ENCODE measurements around the gene PSMB7. TPM values are rescaled to one million over a fixed set of nuclear protein-coding genes. Genes with fewer than 3 reads are reported as not detected.

The PSMB7 gene
- total and polyA plus RNA-seq, 5 experiments from 2014 or later: 63.6 to 187 (median 173) TPM

DNA sequence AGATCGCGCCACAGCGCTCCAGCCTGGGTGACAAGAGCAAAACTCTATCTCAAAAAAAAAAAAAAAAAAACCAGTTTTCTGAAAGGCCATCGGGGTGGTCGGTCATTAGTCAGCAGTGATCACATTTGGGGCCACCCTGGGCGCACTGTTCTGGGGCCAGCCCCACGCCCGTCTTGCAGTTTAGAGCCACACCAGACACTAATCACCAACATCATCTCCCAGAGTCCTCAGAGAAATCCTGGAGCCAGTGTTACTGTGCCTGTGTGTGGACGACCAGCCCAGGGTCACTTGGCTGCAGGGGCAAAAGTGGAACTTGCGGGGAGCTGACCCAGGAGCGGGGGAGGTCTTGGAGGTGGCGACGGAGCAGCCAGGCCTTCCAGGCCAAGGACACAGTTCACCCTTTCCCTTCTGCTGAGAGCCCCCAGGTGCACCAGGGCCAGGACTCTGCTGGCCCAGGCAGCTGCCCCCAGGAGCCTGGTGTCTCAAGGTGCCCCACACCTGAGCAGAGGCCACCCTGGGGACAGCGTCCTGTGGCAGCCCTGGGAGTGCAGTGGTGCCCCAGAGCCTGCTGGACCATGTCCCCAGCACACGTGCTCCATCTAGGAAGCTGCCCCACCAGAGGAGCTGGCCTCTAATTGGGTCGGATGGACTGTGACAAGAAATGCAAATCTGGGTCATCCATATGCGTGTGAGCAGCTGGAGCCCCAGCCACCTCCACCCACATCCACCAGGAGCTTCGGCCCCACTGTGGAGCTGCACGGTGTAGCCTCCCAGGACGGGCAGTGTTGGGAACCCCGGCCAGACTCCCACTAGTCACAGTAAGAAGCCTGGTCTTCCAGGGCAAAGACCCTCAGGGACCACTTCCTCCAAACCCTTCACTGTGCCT lies 106.4 kb downstream of the PSMB7 start:
- H3K27me3 Mint-ChIP-seq: no peaks in the 10 kb centered on the region
- ATAC-seq (no peak), DNase-seq (no peak)
- POLR2A ChIA-PET: no interaction called here
- H3K9me3 Mint-ChIP-seq: no peaks in the 10 kb centered on the region
- no peak overlapping the region for H3K4me3 Mint-ChIP-seq
- H3K27ac Mint-ChIP-seq: no peak overlapping the region
- no peaks in the 10 kb centered on the region for H3K36me3 Mint-ChIP-seq
- H3K4me1 Mint-ChIP-seq: no peaks in the 10 kb centered on the region

GRCh38 chr9:124307379-124308030 lies 107.7 kb downstream of the PSMB7 start:
- H3K4me1 Mint-ChIP-seq: peaks cover 0 to 2% (median 0%) of the 10 kb centered on the region in 4 donors
- H3K27me3 Mint-ChIP-seq: peaks cover 0 to 9% (median 0%) of the 10 kb centered on the region in 5 donors
- POLR2A ChIA-PET: no interaction called here
- H3K4me3 Mint-ChIP-seq: no peak overlapping the region
- no peak for ATAC-seq
- H3K36me3 Mint-ChIP-seq: no peaks in the 10 kb centered on the region
- H3K9me3 Mint-ChIP-seq: no peaks in the 10 kb centered on the region
- no peak for DNase-seq
- H3K27ac Mint-ChIP-seq: no peak overlapping the region

DNA sequence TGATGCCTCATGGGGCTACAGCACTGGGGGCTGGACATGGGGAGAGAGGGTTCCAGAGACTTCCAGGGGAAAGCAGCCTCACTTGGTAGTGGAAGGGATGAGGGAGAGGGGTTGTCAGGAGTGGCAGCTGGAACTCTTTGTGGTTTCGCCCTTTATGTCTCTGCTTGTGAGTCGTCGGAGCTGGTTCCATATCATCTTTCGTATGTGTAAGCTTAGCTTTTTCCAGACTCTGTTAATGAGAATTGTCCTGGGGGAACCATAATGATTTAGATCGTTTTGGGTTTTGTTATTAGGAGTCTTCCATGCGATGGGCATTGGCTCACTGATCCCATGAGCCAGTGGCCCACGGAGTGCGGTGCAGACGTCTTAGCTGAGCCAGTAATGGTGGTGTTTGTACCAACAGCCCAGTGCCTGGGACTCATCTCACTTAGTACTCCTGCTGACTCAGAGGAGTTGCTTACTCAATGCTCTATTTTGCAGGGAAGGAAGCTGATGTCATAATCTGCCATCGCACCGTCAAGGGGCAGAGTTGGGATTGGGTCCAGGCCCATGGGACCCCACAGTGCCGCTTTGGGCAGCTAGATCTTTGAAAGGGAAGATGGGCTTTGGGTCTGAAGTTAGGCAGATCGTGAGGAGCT lies 109.0 kb downstream of the PSMB7 start:
- DNase-seq: no peak
- H3K4me1 Mint-ChIP-seq: peaks cover 0 to 2% (median 0%) of the 10 kb centered on the region in 4 donors
- peaks cover 0 to 9% (median 0%) of the 10 kb centered on the region in 5 donors for H3K27me3 Mint-ChIP-seq
- no peak for ATAC-seq
- no peak overlapping the region for H3K4me3 Mint-ChIP-seq
- no peaks in the 10 kb centered on the region for H3K36me3 Mint-ChIP-seq
- H3K27ac Mint-ChIP-seq: no peak overlapping the region
- POLR2A ChIA-PET: no interaction called here
- no peaks in the 10 kb centered on the region for H3K9me3 Mint-ChIP-seq

- POLR2A ChIA-PET: no interaction called here
- DNase-seq (no peak), ATAC-seq (no peak)
- Mint-ChIP-seq H3K36me3 (no peaks in the 10 kb centered on the region), H3K27me3 (peaks cover 0 to 9% (median 0%) of the 10 kb centered on the region in 5 donors), H3K4me1 (peaks cover 0 to 7% (median 0%) of the 10 kb centered on the region in 4 donors), H3K4me3 (no peak overlapping the region), H3K27ac (no peak overlapping the region), H3K9me3 (no peaks in the 10 kb centered on the region)
Observed at GRCh38 chr9:124304285-124304684, 111.0 kb downstream of the PSMB7 start.

DNA sequence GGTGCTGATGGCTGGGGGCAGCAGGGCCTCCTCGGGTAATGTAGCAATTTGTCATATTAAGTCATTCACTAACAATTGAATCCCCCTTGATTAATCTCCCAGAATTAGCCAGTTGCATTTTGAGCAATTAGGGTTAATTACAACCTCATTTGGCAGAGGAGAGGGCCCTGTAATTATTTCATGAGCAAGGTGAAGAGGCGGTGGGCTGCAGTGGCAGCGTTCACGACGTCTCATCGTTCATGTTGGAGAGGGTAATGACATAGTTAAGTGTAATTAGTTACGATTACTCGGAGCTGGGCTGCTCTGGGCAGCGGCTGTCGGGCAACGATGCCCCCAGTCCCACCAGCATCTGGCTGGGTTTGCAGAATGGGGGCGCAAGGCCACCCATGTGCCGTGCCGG lies 111.5 kb downstream of the PSMB7 start:
- Mint-ChIP-seq H3K27me3 (peaks cover 0 to 9% (median 0%) of the 10 kb centered on the region in 5 donors), H3K36me3 (no peaks in the 10 kb centered on the region), H3K9me3 (no peaks in the 10 kb centered on the region), H3K4me1 (peaks cover 0 to 8% (median 0%) of the 10 kb centered on the region in 4 donors), H3K27ac (no peak overlapping the region), H3K4me3 (no peak overlapping the region)
- POLR2A ChIA-PET: no interaction called here
- ATAC-seq (no peak), DNase-seq (no peak)

Other genes with a start within 250 kb of the PSMB7 start
- gene NEK6, start 157.5 kb downstream of the PSMB7 start, total RNA-seq: 1 to 10 TPM in 1 of 2 experiments, under 1 TPM in 1; 0.83 to 1.2 TPM
- 1 to 10 TPM in 1 of 3 donors, under 1 TPM in 1, not detected in 1; 0.37 to 1.7 TPM for gene NEK6, start 157.5 kb downstream of the PSMB7 start, polyA plus RNA-seq
- gene ADGRD2, start 35.0 kb upstream of the PSMB7 start, total RNA-seq: not detected
- gene ADGRD2, start 35.0 kb upstream of the PSMB7 start, polyA plus RNA-seq: not detected
- not detected for gene NR5A1, start 92.0 kb upstream of the PSMB7 start, total RNA-seq
- not detected for gene NR5A1, start 92.0 kb upstream of the PSMB7 start, polyA plus RNA-seq

Measured in naive thymus-derived CD8-positive, alpha-beta T cell (primary cell).